ENCODE data around the gene LPGAT1. TPM values are rescaled to one million over a fixed set of nuclear protein-coding genes. Genes with fewer than 3 reads are reported as not detected.

Gene LPGAT1
- total RNA-seq, 1 donor: 36.2 TPM

DNA sequence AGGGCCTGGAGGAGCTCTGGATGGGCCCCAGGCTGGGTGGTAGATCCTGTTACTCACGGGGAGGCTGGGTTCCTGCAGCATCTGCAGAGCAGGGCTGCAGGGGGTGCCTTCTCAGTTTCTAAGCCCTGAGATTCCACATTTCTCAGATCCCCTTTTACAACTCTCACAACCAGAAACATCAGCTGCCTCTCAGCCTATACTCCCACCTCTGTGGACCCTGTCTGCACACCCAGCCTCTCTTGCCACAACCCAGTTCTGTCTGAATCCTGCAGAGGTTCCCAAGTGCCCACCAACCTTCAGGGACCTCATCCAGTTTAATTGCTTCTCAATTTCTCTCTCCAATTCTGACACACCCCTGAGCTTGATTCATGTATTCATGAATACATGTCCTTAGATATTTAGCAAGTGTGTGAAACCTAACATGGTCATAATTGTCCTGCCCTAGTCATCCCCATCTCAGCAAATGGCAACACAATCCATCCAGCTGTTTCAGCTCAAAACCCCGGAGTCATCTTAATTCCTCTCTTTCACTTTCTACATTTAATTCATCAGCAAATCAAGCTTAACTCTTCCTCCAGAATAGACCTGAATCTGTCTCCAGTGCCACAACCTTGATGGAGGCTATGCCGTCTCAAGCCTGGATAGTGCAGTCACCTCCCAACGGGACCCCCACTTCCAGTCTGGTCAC lies 98.1 kb downstream of the LPGAT1 start:
- H3K4me3 ChIP-seq (ENCODE audit: low read depth, low read length): no peak overlapping the region
- TF ChIP-seq, protein P1, sequence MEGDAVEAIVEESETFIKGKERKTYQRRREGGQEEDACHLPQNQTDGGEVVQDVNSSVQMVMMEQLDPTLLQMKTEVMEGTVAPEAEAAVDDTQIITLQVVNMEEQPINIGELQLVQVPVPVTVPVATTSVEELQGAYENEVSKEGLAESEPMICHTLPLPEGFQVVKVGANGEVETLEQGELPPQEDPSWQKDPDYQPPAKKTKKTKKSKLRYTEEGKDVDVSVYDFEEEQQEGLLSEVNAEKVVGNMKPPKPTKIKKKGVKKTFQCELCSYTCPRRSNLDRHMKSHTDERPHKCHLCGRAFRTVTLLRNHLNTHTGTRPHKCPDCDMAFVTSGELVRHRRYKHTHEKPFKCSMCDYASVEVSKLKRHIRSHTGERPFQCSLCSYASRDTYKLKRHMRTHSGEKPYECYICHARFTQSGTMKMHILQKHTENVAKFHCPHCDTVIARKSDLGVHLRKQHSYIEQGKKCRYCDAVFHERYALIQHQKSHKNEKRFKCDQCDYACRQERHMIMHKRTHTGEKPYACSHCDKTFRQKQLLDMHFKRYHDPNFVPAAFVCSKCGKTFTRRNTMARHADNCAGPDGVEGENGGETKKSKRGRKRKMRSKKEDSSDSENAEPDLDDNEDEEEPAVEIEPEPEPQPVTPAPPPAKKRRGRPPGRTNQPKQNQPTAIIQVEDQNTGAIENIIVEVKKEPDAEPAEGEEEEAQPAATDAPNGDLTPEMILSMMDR (IDR thresholded peaks at IDR 0.05; ENCODE audit: insufficient read depth, low read length): no peak
- no peak for DNase-seq (ENCODE audit: low read depth)

DNA sequence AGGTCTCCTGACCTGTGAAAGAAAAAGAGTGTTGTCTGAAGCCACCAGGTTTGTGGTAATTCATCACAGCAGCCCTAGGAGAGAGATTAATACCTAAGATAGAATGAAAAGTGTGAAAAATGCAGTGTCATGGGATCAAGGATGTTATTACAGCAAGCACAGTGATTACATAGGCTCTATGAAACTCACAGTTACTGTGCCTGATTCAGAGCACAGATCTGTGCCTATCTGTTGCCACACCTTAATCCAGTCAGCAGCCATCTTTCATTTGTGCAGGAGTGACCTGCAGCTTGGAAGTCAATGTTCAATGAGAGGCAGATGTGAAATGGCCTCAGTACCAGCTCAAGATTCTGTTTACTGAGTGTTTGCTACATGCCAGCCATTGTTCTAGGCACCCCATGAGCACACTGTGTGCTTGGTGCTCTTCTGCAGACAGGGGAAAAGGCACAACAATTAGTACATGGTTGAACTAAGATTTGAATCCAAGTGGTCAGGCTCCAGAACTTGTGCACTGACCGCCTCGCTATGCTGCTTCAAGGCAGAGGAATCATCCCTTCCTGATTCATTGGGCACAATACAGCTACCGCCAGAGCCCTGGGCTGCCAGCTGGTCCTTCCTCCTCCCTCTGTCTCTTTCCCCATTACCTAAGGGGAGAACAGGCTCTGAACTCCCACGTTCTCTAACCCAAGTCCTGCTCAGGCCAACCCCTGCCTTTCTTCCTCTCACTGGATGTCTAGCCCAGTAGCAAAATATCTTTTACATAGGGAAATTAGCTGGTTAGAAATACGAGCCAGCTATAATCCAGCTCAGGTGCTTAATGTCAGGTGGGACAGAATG lies 98.9 kb downstream of the LPGAT1 start:
- DNase-seq (ENCODE audit: low read depth): no peak
- H3K4me3 ChIP-seq (ENCODE audit: low read depth, low read length): no peak overlapping the region
- TF ChIP-seq, protein P1 (IDR thresholded peaks at IDR 0.05; ENCODE audit: insufficient read depth, low read length): no peak

DNA sequence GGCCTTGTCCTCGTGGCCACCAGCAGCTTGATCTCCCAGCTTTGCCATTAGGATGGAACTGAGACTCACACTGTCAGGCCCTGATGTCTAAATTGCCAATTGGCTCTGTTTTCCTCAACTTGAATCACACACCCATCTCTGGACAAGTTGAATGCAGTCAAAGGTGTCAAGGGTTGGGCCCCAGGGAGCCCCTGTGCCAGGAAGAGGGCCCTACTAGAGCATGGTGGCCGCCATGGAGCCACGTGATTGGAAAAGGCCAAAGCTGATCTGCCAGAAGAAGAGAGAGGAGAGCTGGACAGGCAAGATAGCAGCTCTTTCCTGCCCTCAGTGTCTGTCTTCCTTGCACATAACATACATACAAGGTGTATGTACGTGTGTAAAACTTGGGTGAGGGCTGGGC lies 100.2 kb downstream of the LPGAT1 start:
- DNase-seq (ENCODE audit: low read depth): no peak
- H3K4me3 ChIP-seq (ENCODE audit: low read depth, low read length): no peak overlapping the region
- TF ChIP-seq, protein P1 (IDR thresholded peaks at IDR 0.05; ENCODE audit: insufficient read depth, low read length): no peak

DNA sequence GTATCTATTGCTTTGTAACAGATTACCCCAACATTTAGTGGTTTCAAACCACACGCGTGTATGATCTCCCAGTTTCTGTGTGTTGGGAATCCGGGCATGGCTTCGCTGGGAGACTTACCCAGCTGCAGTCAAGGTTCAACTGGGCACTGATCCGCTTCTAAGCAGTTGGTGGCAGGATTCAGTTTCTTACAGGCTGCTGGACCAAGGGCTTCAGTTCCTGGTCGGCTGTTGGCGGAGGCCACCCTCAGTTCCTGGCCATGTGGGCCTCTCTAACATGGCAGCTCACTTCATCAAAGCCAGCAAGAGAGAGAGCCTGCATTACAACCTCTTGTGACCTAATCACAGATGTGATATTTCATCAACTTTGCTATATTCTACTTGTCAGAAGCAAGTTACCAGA lies 101.3 kb downstream of the LPGAT1 start:
- H3K4me3 ChIP-seq (ENCODE audit: low read depth, low read length): no peak overlapping the region
- TF ChIP-seq, protein P1 (IDR thresholded peaks at IDR 0.05; ENCODE audit: insufficient read depth, low read length): no peak
- no peak for DNase-seq (ENCODE audit: low read depth)

DNA sequence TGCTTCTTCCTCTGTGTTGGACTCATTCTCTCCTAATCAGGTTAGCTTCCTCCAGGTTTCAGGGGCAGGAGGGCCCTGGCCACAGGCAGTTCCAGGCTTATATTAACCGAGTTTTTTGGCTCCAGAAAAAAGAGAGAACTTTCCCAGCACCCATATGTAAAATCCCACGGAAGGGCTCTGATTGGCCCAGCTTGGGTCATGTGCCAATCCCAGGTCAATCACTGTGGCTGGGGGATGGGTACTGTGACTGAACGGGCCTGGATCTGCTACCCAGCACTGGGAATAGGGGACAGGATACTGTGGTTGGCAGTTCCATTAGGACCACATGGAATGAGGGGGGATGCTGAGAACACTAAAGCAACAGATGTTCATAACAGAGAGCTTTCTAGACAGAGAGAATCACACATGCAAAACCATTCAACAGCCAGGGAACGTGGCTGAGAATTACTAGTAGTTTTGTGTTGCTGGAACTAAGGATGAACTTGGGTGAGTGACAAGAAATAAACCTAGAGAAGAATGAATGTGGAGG lies 104.0 kb downstream of the LPGAT1 start:
- no peak for DNase-seq (ENCODE audit: low read depth)

DNA sequence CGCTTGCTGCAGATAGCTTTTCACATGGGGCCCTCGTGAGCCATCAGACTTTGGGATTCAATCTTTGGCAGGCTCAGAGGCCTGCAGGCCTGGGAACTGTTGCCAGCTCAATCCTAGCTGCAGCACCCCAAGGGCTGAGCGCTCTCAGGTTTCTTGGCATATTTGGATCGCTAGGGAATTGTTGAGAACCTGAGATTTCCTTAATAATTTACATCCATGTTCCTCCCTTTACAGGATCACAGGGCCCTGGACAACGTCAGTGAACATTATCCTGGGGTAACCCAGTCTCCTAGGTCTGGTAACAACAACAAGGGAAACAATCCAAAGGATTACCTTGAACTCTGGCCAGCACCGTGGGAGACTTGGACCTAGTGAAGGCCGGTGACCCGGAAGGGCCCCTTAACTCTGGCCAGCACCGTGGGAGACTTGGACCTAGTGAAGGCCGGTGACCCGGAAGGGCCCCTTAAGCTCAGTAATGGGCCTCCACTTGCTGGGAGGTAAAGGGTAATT lies 105.8 kb downstream of the LPGAT1 start:
- peak; percentile 62 for DNase-seq (ENCODE audit: low read depth)
- no peak overlapping the region for H3K4me3 ChIP-seq (ENCODE audit: low read depth, low read length)
- TF ChIP-seq, protein P1 (IDR thresholded peaks at IDR 0.05; ENCODE audit: insufficient read depth, low read length): no peak

More for the DNA sequence above, 104.0 kb downstream of the LPGAT1 start:
- H3K4me3 ChIP-seq (ENCODE audit: low read depth, low read length): no peak overlapping the region
- TF ChIP-seq, protein P1 (IDR thresholded peaks at IDR 0.05; ENCODE audit: insufficient read depth, low read length): no peak

Data from fibroblast of the aortic adventitia (primary cell).